Fibroblast of lung (primary cell): ENCODE results near the gene PNMA6E. TPM values are rescaled to one million over a fixed set of nuclear protein-coding genes. Genes with fewer than 3 reads are reported as not detected.

Experiments used
- DNase-seq, 2 donors: peaks; one replicate each; pipeline versions ENCODE4 v3.0.0 to v3.0.0-alpha.2; 2010; ENCODE audit warnings: low read depth in 2 of 2
- H2AFZ ChIP-seq: 2 replicates; pipeline ENCODE4 v1.5.1; 2012; ENCODE audit warnings: low read length, control low read depth, inconsistent platforms
- H3K27ac ChIP-seq: 2 replicates; pipeline ENCODE4 v1.5.1; 2011; ENCODE audit warnings: low read length, control low read depth; ENCODE audit not compliant: insufficient read depth
- H3K27me3 ChIP-seq: 2 replicates; pipeline ENCODE4 v1.5.1; 2011; ENCODE audit warnings: mild to moderate bottlenecking, low read length; ENCODE audit not compliant: control insufficient read depth, insufficient read depth
- H3K36me3 ChIP-seq: 2 replicates; pipeline ENCODE4 v1.5.1; 2011; ENCODE audit warnings: low read length; ENCODE audit not compliant: control insufficient read depth, insufficient read depth
- H3K4me1 ChIP-seq: 2 replicates; pipeline ENCODE4 v1.5.1; 2011; ENCODE audit warnings: low read length; ENCODE audit not compliant: control insufficient read depth, insufficient read depth; ENCODE audit errors: extremely low read depth
- H3K4me2 ChIP-seq: 2 replicates; pipeline ENCODE4 v1.5.1; 2011; ENCODE audit warnings: low read length, control low read depth; ENCODE audit not compliant: insufficient read depth; ENCODE audit errors: extremely low read depth
- H3K4me3 ChIP-seq, 4 experiments: fragments of 200-600 bp in 1 of 4; sonication (generic) in 1 of 4; replicated peaks in 1 of 4; 2 replicates each; pipeline ENCODE4 v1.5.1; 2011 to 2016; ENCODE audit warnings: low read length in 4 of 4, low read depth in 3 of 4, mild to moderate bottlenecking in 3 of 4, control low read depth in 2 of 4, inconsistent platforms in 1 of 4, mixed read lengths in 1 of 4; ENCODE audit not compliant: insufficient read depth in 1 of 4; ENCODE audit errors: control extremely low read depth in 1 of 4
- H3K79me2 ChIP-seq: 2 replicates; pipeline ENCODE4 v1.5.1; 2012; ENCODE audit warnings: mild to moderate bottlenecking, low read length, inconsistent platforms; ENCODE audit not compliant: control insufficient read depth, insufficient read depth
- H3K9ac ChIP-seq: 2 replicates; pipeline ENCODE4 v1.5.1; 2011; ENCODE audit warnings: mild to moderate bottlenecking, low read length, control low read depth; ENCODE audit not compliant: insufficient read depth
- H3K9me3 ChIP-seq: 2 replicates; pipeline ENCODE4 v1.5.1; 2012; ENCODE audit warnings: low read depth, low read length; ENCODE audit not compliant: control insufficient read depth, insufficient read depth
- H4K20me1 ChIP-seq: 2 replicates; pipeline ENCODE4 v1.5.1; 2011; ENCODE audit warnings: low read length; ENCODE audit not compliant: control insufficient read depth, insufficient read depth; ENCODE audit errors: extremely low read depth
- EZH2 ChIP-seq: IDR thresholded peaks from 2 replicates; pipeline ENCODE4 v1.5.1; 2012; ENCODE audit warnings: low read length, control low read depth, mild to moderate bottlenecking; ENCODE audit errors: missing control alignments
- polyA plus RNA-seq, 2 donors: library from polyadenylated mRNA; depleted of rRNA in 1 of 2; stranded (reverse) in 1 of 2; unstranded in 1 of 2; fragments of >200 nt; gene quantifications; 2 replicates each; pipeline ENCODE4 v1.2.1, GENCODE V29; 2011 to 2012; ENCODE audit warnings: missing spikeins in 1 of 2
- total RNA-seq: library from RNA; depleted of rRNA; stranded (reverse); fragments of >200 nt; gene quantifications from 2 replicates; pipeline ENCODE4 v1.2.1, GENCODE V29; 2014
- TF ChIP-seq, protein P1 (sequence below), 2 donors: IDR thresholded peaks in 1 of 2; conservative IDR thresholded peaks in 1 of 2; 1 replicate in 1 of 2; 2 replicates in 1 of 2; pipeline ENCODE4 v1.5.1; 2011 to 2012; ENCODE audit warnings: low read length in 2 of 2, control low read depth in 1 of 2, inconsistent platforms in 1 of 2, low read depth in 1 of 2, mild to moderate bottlenecking in 1 of 2

PNMA6E gene
- total and polyA plus RNA-seq, 2 donors (not counting 1 experiment from before 2014, with no cell fraction given) = not detected

DNA sequence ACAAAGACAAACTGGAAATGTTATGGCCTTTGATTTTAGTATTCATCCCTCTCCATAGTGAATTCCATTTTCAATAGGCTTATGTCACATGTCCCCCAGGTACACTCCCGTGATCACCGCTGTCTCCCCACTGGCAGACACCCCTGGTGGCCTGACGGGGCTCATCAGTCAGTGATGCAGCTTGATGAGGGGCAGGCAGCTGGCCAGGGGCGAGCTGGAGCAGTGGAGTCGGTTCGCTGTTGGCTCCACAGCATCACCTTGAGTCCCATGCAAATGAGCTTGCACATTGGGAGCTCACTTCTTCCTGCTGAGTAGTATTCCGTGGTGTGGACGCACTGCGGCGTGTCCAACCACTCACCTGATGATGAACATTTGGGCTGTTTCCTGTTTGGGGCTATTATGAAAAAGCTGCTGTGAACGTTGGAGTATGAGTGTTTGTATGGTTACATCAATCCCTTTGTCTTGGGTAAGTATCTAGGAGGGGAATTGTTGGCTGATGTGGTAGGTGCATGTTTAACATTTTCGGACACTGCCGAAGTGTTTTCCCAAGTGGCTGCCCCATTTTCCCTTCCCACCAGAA lies 39.5 kb upstream of the PNMA6E start:
- Histone ChIP-seq H3K9me3 (no peaks in the 10 kb centered on the region), H3K27me3 (no peaks in the 10 kb centered on the region), H3K4me3 (no peak overlapping the region), H3K27ac (no peak overlapping the region), H3K36me3 (no peaks in the 10 kb centered on the region), H4K20me1 (no peaks in the 10 kb centered on the region), H3K4me2 (no peak overlapping the region), H3K79me2 (no peaks in the 10 kb centered on the region), H3K4me1 (no peaks in the 10 kb centered on the region), H3K9ac (no peak overlapping the region), H2AFZ (no peak overlapping the region)
- TF ChIP-seq, protein P1, sequence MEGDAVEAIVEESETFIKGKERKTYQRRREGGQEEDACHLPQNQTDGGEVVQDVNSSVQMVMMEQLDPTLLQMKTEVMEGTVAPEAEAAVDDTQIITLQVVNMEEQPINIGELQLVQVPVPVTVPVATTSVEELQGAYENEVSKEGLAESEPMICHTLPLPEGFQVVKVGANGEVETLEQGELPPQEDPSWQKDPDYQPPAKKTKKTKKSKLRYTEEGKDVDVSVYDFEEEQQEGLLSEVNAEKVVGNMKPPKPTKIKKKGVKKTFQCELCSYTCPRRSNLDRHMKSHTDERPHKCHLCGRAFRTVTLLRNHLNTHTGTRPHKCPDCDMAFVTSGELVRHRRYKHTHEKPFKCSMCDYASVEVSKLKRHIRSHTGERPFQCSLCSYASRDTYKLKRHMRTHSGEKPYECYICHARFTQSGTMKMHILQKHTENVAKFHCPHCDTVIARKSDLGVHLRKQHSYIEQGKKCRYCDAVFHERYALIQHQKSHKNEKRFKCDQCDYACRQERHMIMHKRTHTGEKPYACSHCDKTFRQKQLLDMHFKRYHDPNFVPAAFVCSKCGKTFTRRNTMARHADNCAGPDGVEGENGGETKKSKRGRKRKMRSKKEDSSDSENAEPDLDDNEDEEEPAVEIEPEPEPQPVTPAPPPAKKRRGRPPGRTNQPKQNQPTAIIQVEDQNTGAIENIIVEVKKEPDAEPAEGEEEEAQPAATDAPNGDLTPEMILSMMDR (conservative IDR thresholded peaks at IDR 0.05 in 1 of 2, IDR thresholded peaks at IDR 0.05 in 1 of 2; ENCODE audit: low read depth in 1 of 2, low read length in 2 of 2) = no peak
- no peak for TF ChIP-seq EZH2
- no peak for DNase-seq

DNA sequence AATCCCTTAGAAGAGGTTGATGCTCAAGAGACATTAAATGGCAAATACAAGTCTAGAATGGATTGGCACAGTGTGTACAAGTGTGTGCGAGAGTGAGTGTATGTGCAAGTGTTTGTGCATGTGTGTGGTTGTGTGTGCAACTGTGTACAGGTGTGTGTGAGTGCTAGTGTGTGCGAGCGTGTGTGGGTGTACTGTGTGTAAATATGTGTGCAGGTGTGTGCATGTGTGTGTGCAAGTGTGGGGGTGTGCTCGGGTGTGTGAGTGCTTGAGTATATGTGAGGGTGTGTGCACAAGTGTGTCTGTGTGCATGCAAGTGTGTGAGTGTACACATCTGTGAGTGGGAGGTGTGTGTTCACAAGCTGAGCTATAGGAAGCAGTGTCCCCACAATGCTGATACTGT lies 38.8 kb upstream of the PNMA6E start:
- H3K9ac ChIP-seq = no peak overlapping the region
- no peaks in the 10 kb centered on the region for H3K27me3 ChIP-seq
- no peaks in the 10 kb centered on the region for H3K4me1 ChIP-seq
- no peak for TF ChIP-seq EZH2
- TF ChIP-seq, protein P1 (conservative IDR thresholded peaks at IDR 0.05 in 1 of 2, IDR thresholded peaks at IDR 0.05 in 1 of 2; ENCODE audit: low read depth in 1 of 2, low read length in 2 of 2) = no peak
- no peaks in the 10 kb centered on the region for H3K36me3 ChIP-seq
- no peak for DNase-seq
- H3K9me3 ChIP-seq = no peaks in the 10 kb centered on the region
- no peaks in the 10 kb centered on the region for H3K79me2 ChIP-seq
- no peak overlapping the region for H3K27ac ChIP-seq
- no peak overlapping the region for H3K4me2 ChIP-seq
- H3K4me3 ChIP-seq = no peak overlapping the region
- no peak overlapping the region for H2AFZ ChIP-seq
- no peaks in the 10 kb centered on the region for H4K20me1 ChIP-seq

DNA sequence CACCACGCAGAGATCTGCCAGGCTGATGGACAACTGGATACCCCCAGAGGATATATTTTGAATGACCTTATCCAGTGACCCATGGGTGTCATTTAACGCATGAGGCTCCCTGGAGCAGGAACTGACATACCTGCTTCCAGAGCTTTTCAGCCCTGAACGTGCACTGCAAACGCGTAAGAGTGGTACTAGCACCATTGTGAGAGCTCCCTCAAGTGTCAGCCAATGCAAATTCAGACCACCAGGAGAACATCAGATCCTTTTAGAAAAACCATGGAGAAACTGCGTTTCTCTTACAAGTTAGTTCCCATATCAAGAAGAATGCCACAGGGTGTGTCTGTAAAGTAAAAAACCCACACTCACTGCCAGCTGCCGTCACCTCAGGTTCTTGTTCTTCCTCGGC lies 37.4 kb upstream of the PNMA6E start:
- TF ChIP-seq EZH2 = no peak
- TF ChIP-seq, protein P1 (conservative IDR thresholded peaks at IDR 0.05 in 1 of 2, IDR thresholded peaks at IDR 0.05 in 1 of 2; ENCODE audit: low read depth in 1 of 2, low read length in 2 of 2) = peak in 1 of 2 donors; percentile 38
- H3K9ac ChIP-seq = no peak overlapping the region
- H3K36me3 ChIP-seq = no peaks in the 10 kb centered on the region
- H3K4me1 ChIP-seq = no peaks in the 10 kb centered on the region
- no peak overlapping the region for H3K27ac ChIP-seq
- no peaks in the 10 kb centered on the region for H3K27me3 ChIP-seq
- H3K4me2 ChIP-seq = no peak overlapping the region
- DNase-seq = peak in 1 of 2 donors; percentile 18
- H4K20me1 ChIP-seq = no peaks in the 10 kb centered on the region
- no peak overlapping the region for H2AFZ ChIP-seq
- H3K9me3 ChIP-seq = no peaks in the 10 kb centered on the region
- H3K4me3 ChIP-seq = no peak overlapping the region
- no peaks in the 10 kb centered on the region for H3K79me2 ChIP-seq
